HG02840 (cell line): ENCODE data around the gene TFB1M.
A peak's percentile ranks its signal among the peaks of the same experiment; 100 is the strongest.
"Not testable (repeated sequence)": the region's sequence is repeated elsewhere in the genome, so short reads cannot be mapped to it uniquely, and the experiment has no call there.

ENCODE experiments used
- ATAC-seq: cut with Tn5 transposase; IDR thresholded peaks from one replicate; pipeline ENCODE4 v1.9.1; 2021; ENCODE audit warnings: mild to moderate bottlenecking, moderate library complexity, moderate number of reproducible peaks; ENCODE audit not compliant: unreplicated experiment, low FRiP score

The TFB1M gene

GRCh38 chr6:155245193-155245592 is 69.1 kb downstream of the TFB1M start:
- ATAC-seq, result no peak

GRCh38 chr6:155244434-155244833 is 69.8 kb downstream of the TFB1M start:
- ATAC-seq, result no peak

GRCh38 chr6:155241966-155242365 is 72.3 kb downstream of the TFB1M start:
- no peak for ATAC-seq

GRCh38 chr6:155240905-155241600 is 73.2 kb downstream of the TFB1M start:
- ATAC-seq, result no peak

GRCh38 chr6:155237613-155238012 is 76.7 kb downstream of the TFB1M start:
- no peak for ATAC-seq

GRCh38 chr6:155235087-155235486 is 79.2 kb downstream of the TFB1M start:
- no peak for ATAC-seq

GRCh38 chr6:155234687-155235086 is 79.6 kb downstream of the TFB1M start:
- no peak for ATAC-seq

GRCh38 chr6:155234167-155234566 is 80.1 kb downstream of the TFB1M start:
- ATAC-seq, result no peak

GRCh38 chr6:155232848-155233247 is 81.4 kb downstream of the TFB1M start:
- no peak for ATAC-seq

GRCh38 chr6:155230975-155231374 is 83.3 kb downstream of the TFB1M start:
- not testable (repeated sequence) for ATAC-seq

GRCh38 chr6:155228546-155229166 is 85.6 kb downstream of the TFB1M start:
- no peak for ATAC-seq

- no peak for ATAC-seq
These were observed 87.2 kb downstream of the TFB1M start for GRCh38 chr6:155227046-155227445.

GRCh38 chr6:155224618-155225017 is 89.7 kb downstream of the TFB1M start:
- ATAC-seq, result no peak

GRCh38 chr6:155223646-155224451 is 90.4 kb downstream of the TFB1M start:
- ATAC-seq, result peak; percentile 95

GRCh38 chr6:155222506-155222905 is 91.8 kb downstream of the TFB1M start:
- no peak for ATAC-seq

- ATAC-seq, result no peak
These were observed 93.2 kb downstream of the TFB1M start for GRCh38 chr6:155221086-155221485.

- ATAC-seq, result no peak
These were observed 94.4 kb downstream of the TFB1M start for GRCh38 chr6:155219858-155220301.

GRCh38 chr6:155219299-155219698 is 95.0 kb downstream of the TFB1M start:
- no peak for ATAC-seq

- ATAC-seq, result not testable (repeated sequence)
These were observed 95.6 kb downstream of the TFB1M start for GRCh38 chr6:155218711-155219110.

- ATAC-seq, result no peak
These were observed 97.8 kb downstream of the TFB1M start for GRCh38 chr6:155216312-155217046.

GRCh38 chr6:155215906-155216305 is 98.4 kb downstream of the TFB1M start:
- no peak for ATAC-seq
